Measurements from ENCODE around the gene MARCHF7. TPM values are rescaled to one million over a fixed set of nuclear protein-coding genes. Genes with fewer than 3 reads are reported as not detected.
"Not testable (repeated sequence)": the region's sequence is repeated elsewhere in the genome, so short reads cannot be mapped to it uniquely, and the experiment has no call there.

The MARCHF7 gene, protein sequence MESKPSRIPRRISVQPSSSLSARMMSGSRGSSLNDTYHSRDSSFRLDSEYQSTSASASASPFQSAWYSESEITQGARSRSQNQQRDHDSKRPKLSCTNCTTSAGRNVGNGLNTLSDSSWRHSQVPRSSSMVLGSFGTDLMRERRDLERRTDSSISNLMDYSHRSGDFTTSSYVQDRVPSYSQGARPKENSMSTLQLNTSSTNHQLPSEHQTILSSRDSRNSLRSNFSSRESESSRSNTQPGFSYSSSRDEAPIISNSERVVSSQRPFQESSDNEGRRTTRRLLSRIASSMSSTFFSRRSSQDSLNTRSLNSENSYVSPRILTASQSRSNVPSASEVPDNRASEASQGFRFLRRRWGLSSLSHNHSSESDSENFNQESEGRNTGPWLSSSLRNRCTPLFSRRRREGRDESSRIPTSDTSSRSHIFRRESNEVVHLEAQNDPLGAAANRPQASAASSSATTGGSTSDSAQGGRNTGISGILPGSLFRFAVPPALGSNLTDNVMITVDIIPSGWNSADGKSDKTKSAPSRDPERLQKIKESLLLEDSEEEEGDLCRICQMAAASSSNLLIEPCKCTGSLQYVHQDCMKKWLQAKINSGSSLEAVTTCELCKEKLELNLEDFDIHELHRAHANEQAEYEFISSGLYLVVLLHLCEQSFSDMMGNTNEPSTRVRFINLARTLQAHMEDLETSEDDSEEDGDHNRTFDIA
- total RNA-seq (100 to 1,000 TPM in 1 of 5 donors, 10 to 100 TPM in 3, 1 to 10 TPM in 1; 4.9 to 150 (median 65.2) TPM), polyA plus RNA-seq (10 to 100 TPM; 17.9 to 25.8 (median 21.3) TPM)
- long read RNA-seq, donor 1, partial matches to known transcripts: 22 of 46 reads
- long read RNA-seq, donor 1, other reads (novel, unspliced or antisense): 24 of 46 reads
- long read RNA-seq, donor 2, full-length matches to known transcripts: 3 of 68 reads
- long read RNA-seq, donor 2, partial matches to known transcripts: 60 of 68 reads
- long read RNA-seq, donor 2, other reads (novel, unspliced or antisense): 5 of 68 reads
- long read RNA-seq, donor 3, partial matches to known transcripts: 15 of 33 reads
- long read RNA-seq, donor 3, other reads (novel, unspliced or antisense): 17 of 33 reads
- long read RNA-seq, donor 4: 0 reads
- long read RNA-seq, donor 5, full-length matches to known transcripts: 2 of 24 reads
- long read RNA-seq, donor 5, partial matches to known transcripts: 15 of 24 reads
- long read RNA-seq, donor 5, other reads (novel, unspliced or antisense): 7 of 24 reads
- long read RNA-seq, donor 6: 0 reads
- long read RNA-seq, donor 7, full-length matches to known transcripts: 3 of 44 reads
- long read RNA-seq, donor 7, partial matches to known transcripts: 41 of 44 reads
- long read RNA-seq, donor 7, other reads (novel, unspliced or antisense): 0 of 44 reads
- long read RNA-seq, donor 8, full-length matches to known transcripts: 1 of 52 reads
- long read RNA-seq, donor 8, partial matches to known transcripts: 27 of 52 reads
- long read RNA-seq, donor 8, other reads (novel, unspliced or antisense): 24 of 52 reads
- long read RNA-seq, donor 9, partial matches to known transcripts: 11 of 20 reads
- long read RNA-seq, donor 9, other reads (novel, unspliced or antisense): 7 of 20 reads
- long read RNA-seq, donor 10, full-length matches to known transcripts: 2 of 2 reads
- long read RNA-seq, donor 10, partial matches to known transcripts: 0 of 2 reads
- long read RNA-seq, donor 10, other reads (novel, unspliced or antisense): 0 of 2 reads

DNA sequence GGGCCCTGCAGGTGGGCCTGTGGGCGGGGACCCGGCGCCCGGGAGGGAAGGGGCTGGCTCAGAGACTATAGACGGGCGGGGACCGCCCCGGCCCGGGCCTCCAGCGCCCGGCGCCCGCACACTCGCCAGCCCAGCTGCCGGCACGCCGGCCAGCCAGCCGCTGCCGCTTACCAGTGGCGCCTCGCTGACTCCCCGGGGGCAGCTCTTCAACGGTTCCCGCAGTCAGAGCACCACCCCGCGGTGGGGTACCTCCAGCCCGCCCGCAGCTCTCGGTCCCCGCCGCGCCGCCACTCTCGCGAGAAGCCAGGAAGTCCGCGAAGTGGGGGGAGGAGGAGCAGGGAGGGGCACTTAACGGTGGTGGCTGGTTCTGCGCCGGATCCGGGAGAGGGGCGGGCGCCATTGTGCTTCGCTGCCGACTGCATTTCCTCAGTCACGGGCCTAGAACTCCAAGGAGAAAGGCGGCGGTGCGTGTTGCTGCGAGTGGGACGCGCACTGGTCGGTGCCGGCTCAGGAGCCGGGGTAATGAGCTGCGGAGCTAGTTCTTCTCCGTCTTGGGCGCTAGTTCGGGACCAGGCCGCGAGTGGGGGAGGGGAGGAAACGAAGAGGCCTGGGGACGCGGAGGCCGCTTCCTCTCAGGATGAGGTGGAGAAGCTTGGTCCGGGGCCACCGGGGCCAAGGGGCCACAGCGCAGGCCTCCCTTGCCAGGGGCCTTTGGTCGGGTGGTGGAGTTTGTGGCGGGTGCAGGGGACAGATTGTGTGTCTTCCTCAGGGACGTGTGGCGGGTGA, at the start of gene MARCHF7:
TSS of gene MARCHF7 (plus strand) at position 364 of the 786 bp plus-strand sequence. CDS start 16,517 bp downstream, outside the sequence.
- TF ChIP-seq, protein P1, sequence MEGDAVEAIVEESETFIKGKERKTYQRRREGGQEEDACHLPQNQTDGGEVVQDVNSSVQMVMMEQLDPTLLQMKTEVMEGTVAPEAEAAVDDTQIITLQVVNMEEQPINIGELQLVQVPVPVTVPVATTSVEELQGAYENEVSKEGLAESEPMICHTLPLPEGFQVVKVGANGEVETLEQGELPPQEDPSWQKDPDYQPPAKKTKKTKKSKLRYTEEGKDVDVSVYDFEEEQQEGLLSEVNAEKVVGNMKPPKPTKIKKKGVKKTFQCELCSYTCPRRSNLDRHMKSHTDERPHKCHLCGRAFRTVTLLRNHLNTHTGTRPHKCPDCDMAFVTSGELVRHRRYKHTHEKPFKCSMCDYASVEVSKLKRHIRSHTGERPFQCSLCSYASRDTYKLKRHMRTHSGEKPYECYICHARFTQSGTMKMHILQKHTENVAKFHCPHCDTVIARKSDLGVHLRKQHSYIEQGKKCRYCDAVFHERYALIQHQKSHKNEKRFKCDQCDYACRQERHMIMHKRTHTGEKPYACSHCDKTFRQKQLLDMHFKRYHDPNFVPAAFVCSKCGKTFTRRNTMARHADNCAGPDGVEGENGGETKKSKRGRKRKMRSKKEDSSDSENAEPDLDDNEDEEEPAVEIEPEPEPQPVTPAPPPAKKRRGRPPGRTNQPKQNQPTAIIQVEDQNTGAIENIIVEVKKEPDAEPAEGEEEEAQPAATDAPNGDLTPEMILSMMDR (IDR thresholded peaks at IDR 0.05): peak in 2 of 7 experiments; percentile 33 to 58
- peak; percentile 39 for TF ChIP-seq EP300 (IDR thresholded peaks at IDR 0.05)
- peak in 2 of 4 donors; percentile 89 to 93 for TF ChIP-seq POLR2A (IDR thresholded peaks at IDR 0.05)
- peak; percentile 78 to 97 (median 97) for TF ChIP-seq POLR2AphosphoS5 (IDR thresholded peaks at IDR 0.05)
- H3K4me1 ChIP-seq: peaks cover 27 to 55% (median 50%) of the 10 kb centered on the region in 4 donors
- peak; percentile 97 to 98 for DNase-seq
- H3K27ac ChIP-seq: peak within 1 kb of the TSS; percentile 97 to 100 (median 99)
- H3K4me3 ChIP-seq: peak within 1 kb of the TSS; percentile 79 to 96 (median 86)
- no peaks in the 10 kb centered on the region for H3K27me3 ChIP-seq
- intact Hi-C loops (cut with DNase I; ENCODE audit: low total_unique reads): no loop called here
- WGBS, 5 donors: 0 to 1% (median 0%) methylated on average over 45 to 72 of the region's 72 CpGs
- peaks cover 5 to 21% (median 18%) of the 10 kb centered on the region in 4 donors for H3K36me3 ChIP-seq
- no peaks in the 10 kb centered on the region for H3K9me3 ChIP-seq

DNA sequence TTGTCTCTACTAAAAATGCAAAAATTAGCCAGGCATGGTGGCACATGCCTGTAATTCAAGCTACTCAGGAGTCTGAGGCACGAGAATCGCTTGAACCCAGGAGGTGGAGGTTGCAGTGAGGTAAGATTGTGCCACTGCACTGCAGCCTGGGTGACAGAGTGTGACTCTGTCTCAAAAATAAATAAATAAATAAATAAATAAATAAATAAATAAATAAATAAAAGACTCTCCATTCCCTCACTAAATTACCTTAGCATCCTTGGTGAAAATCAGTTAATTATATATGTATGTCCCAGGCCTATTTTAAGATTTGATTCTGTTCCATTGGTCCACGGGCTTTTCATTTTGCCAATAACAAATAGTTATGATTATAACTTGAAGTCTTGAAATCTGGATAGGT, 44.9 kb upstream of the MARCHF7 start:
- H3K27ac ChIP-seq; intact Hi-C loops (cut with DNase I; ENCODE audit: low total_unique reads); H3K4me3 ChIP-seq; H3K27me3 ChIP-seq; H3K9me3 ChIP-seq; H3K4me1 ChIP-seq; H3K36me3 ChIP-seq; DNase-seq: not testable (repeated sequence)
- 97 to 100% (median 98%) methylated on average over 3 of the region's 3 CpGs for WGBS, 5 donors

DNA sequence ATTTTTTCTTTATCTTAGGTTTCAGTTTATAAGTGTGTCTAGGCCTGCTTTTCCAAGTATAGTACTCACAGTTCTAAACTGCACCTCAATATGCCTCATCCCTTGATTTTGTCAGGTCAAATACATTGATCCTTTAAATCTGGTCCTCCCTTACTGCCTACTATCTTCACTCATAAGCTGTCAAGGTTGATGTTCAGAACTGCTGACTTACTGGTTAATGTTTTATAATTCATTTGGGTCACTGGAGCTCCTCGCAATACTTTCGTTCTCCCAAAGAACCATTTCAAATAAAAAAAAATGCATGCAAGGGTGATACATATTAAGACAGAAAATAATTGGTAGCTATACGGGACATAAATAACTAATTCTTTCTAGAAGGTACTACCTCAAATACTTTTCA, 41.3 kb upstream of the MARCHF7 start:
- no peak for DNase-seq
- intact Hi-C loops (cut with DNase I; ENCODE audit: low total_unique reads): no loop called here
- 92 to 98% (median 97%) methylated on average over 3 of the region's 3 CpGs for WGBS, 5 donors
- Histone ChIP-seq H3K9me3 (no peaks in the 10 kb centered on the region), H3K4me3 (no peak overlapping the region), H3K36me3 (no peaks in the 10 kb centered on the region), H3K4me1 (no peaks in the 10 kb centered on the region), H3K27ac (no peak overlapping the region), H3K27me3 (no peaks in the 10 kb centered on the region)
- TF ChIP-seq POLR2AphosphoS5 (IDR thresholded peaks at IDR 0.05): no peak
- no peak for TF ChIP-seq EP300 (IDR thresholded peaks at IDR 0.05)
- TF ChIP-seq, protein P1 (IDR thresholded peaks at IDR 0.05): no peak
- no peak for TF ChIP-seq POLR2A (IDR thresholded peaks at IDR 0.05)

All from stomach (tissue), 19 donors.